GM12872 (cell line): Measurements from ENCODE around the gene MUC5B.

ENCODE experiments used
- CTCF ChIP-seq: IDR thresholded peaks from 3 replicates; pipeline ENCODE4 v1.5.1; 2011; ENCODE audit warnings: low read depth, mild to moderate bottlenecking, low read length, moderate library complexity; ENCODE audit not compliant: insufficient read depth

MUC5B gene

GRCh38 chr11:1253103-1253485, 30.2 kb downstream of the MUC5B start:
- no peak for TF ChIP-seq CTCF

- no peak for TF ChIP-seq CTCF
Observed at GRCh38 chr11:1254086-1254648, 31.3 kb downstream of the MUC5B start.

GRCh38 chr11:1254733-1255132, 31.9 kb downstream of the MUC5B start:
- no peak for TF ChIP-seq CTCF

- TF ChIP-seq CTCF = no peak
Observed at GRCh38 chr11:1255151-1255550, 32.3 kb downstream of the MUC5B start.

- TF ChIP-seq CTCF = no peak
Observed at GRCh38 chr11:1256257-1257045, 33.6 kb downstream of the MUC5B start.

GRCh38 chr11:1257366-1257765, 34.5 kb downstream of the MUC5B start:
- TF ChIP-seq CTCF = no peak

GRCh38 chr11:1257916-1258315, 35.0 kb downstream of the MUC5B start:
- no peak for TF ChIP-seq CTCF
